Spleen (tissue), 11 donors: ENCODE measurements around the gene RPGRIP1. TPM values are rescaled to one million over a fixed set of nuclear protein-coding genes. Genes with fewer than 3 reads are reported as not detected.

ENCODE experiments used
- DNase-seq: peaks from one replicate; pipeline ENCODE4 v3.0.0-alpha.2; 2020
- H3K27ac ChIP-seq, 8 donors: fragments of 200-600 bp; sonication (generic) in 7 of 8; 1 replicate in 4 of 8; 2 replicates in 4 of 8; pipeline versions ENCODE4 v1.5.0 to v1.8.0; 2016 to 2021; ENCODE audit warnings: inconsistent platforms in 4 of 8, mild to moderate bottlenecking in 4 of 8, moderate library complexity in 1 of 8
- H3K27me3 ChIP-seq, 7 donors: fragments of 200-600 bp; sonication (generic) in 6 of 7; replicated peaks in 1 of 7; 1 replicate in 4 of 7; 2 replicates in 3 of 7; pipeline versions ENCODE4 v1.5.0 to v1.8.0; 2016 to 2021; ENCODE audit warnings: inconsistent platforms in 3 of 7, mild to moderate bottlenecking in 1 of 7
- H3K36me3 ChIP-seq, 6 donors: fragments of 200-600 bp; sonication (generic) in 5 of 6; 1 replicate in 4 of 6; 2 replicates in 2 of 6; pipeline versions ENCODE4 v1.5.0 to v1.8.0; 2016 to 2021; ENCODE audit warnings: inconsistent platforms in 2 of 6
- H3K4me1 ChIP-seq, 6 donors: fragments of 200-600 bp; sonication (generic) in 5 of 6; 1 replicate in 3 of 6; 2 replicates in 3 of 6; pipeline versions ENCODE4 v1.5.0 to v1.8.0; 2016 to 2021; ENCODE audit warnings: inconsistent platforms in 3 of 6
- H3K4me3 ChIP-seq, 8 donors: fragments of 200-600 bp; sonication (generic) in 7 of 8; 1 replicate in 4 of 8; 2 replicates in 4 of 8; pipeline versions ENCODE4 v1.5.0 to v1.8.0; 2016 to 2021; ENCODE audit warnings: inconsistent platforms in 4 of 8, mild to moderate bottlenecking in 4 of 8, moderate library complexity in 2 of 8
- H3K9me3 ChIP-seq, 8 donors: fragments of 200-600 bp; sonication (generic) in 7 of 8; 1 replicate in 4 of 8; 2 replicates in 4 of 8; pipeline versions ENCODE4 v1.5.0 to v1.8.0; 2016 to 2021; ENCODE audit warnings: inconsistent platforms in 4 of 8
- CTCF ChIP-seq, 11 experiments: fragments of 200-600 bp in 7 of 11; fragments of 450-650 bp in 4 of 11; sonication (generic) in 4 of 11; IDR thresholded peaks in 8 of 11; conservative IDR thresholded peaks in 3 of 11; 1 replicate in 7 of 11; 2 replicates in 4 of 11; pipeline versions ENCODE4 v1.4.0 to v1.8.0; 2016 to 2021; ENCODE audit warnings: antibody characterized with exemption in 11 of 11, inconsistent platforms in 4 of 11, mild to moderate bottlenecking in 1 of 11
- POLR2A ChIP-seq, 3 donors: fragments of 450-650 bp; IDR thresholded peaks; one replicate each; pipeline ENCODE4 v1.5.1; 2017; ENCODE audit warnings: antibody characterized with exemption in 3 of 3, mild to moderate bottlenecking in 1 of 3
- POLR2AphosphoS5 ChIP-seq, 3 donors: sonication (generic); formaldehyde crosslinking; IDR thresholded peaks; one replicate each; pipeline ENCODE4 v1.5.1; 2017; ENCODE audit warnings: antibody characterized with exemption in 3 of 3
- WGBS, 5 donors: extraction: QIAGEN DNeasy Blood & Tissue Kit in 3 of 5; methylation state at CpG; one replicate each; pipeline versions ENCODE4 v1.1.5 to v1.1.7; 2013 to 2018; 5-methylcytosine and 5-hydroxymethylcytosine counted together
- intact Hi-C: fragments of 100-400 bp; cut with DNase I; formaldehyde crosslinking; loops from one replicate; pipeline ENCODE4 v1.15.0; 2023; ENCODE audit warnings: low total_unique reads
- polyA plus RNA-seq, 3 donors: library from polyadenylated mRNA; stranded (reverse); fragments of 200-250 nt; gene quantifications; one replicate each; pipeline ENCODE4 v1.2.1, GENCODE V29; 2013
- total RNA-seq, 7 donors: library from RNA; depleted of rRNA in 3 of 7; stranded (reverse); fragments of >200 nt in 3 of 7; fragmentation: NEBNext Ultra II Directional in 4 of 7; extraction: Animal tissue kit (Norgen Biotek cat#: 25700) in 4 of 7; gene quantifications; one replicate each; pipeline versions ENCODE4 v1.1.0 to v1.2.1, GENCODE V29; 2016 to 2021
- donor health status: healthy with polysubstance abuse.
- donor health status: DM: no; HTN: no; CAD: no; lungs with moderate emphysema.
- donor health status: DM: no; HTN: no; CAD: no.
- donor health status: Bipolar disorder and iron deficiency.
- donor health status: healthy.
- donor health status: DM: no; HTN: no; CAD: no.
- donor health status: DM: yes; HTN: yes; CAD: no.

The RPGRIP1 gene
- total and polyA plus RNA-seq, 10 donors: 0.33 to 4.0 (median 0.84) TPM

GRCh38 chr14:21320913-21321312 lies 41.0 kb downstream of the RPGRIP1 start:
- Histone ChIP-seq H3K27ac (peak overlapping the region in 1 of 8 donors; percentile 84), H3K36me3 (no peaks in the 10 kb centered on the region), H3K9me3 (no peaks in the 10 kb centered on the region), H3K27me3 (no peaks in the 10 kb centered on the region), H3K4me1 (peaks cover 4 to 33% (median 11%) of the 10 kb centered on the region in 6 donors), H3K4me3 (no peak overlapping the region)
- DNase-seq: no peak
- intact Hi-C loops: no loop called here
- 90 to 98% (median 94%) methylated on average over 2 of the region's 2 CpGs for WGBS, 5 donors
- TF ChIP-seq POLR2A (IDR thresholded peaks at IDR 0.05): no peak
- TF ChIP-seq CTCF (IDR thresholded peaks at IDR 0.05 in 8 of 11, conservative IDR thresholded peaks at IDR 0.05 in 3 of 11): no peak
- TF ChIP-seq POLR2AphosphoS5 (IDR thresholded peaks at IDR 0.05): no peak

- 44 to 93% (median 71%) methylated on average over 2 of the region's 2 CpGs for WGBS, 5 donors
- no peaks in the 10 kb centered on the region for H3K36me3 ChIP-seq
- intact Hi-C loops: no loop called here
- peaks cover 4 to 17% (median 9%) of the 10 kb centered on the region in 6 donors for H3K4me1 ChIP-seq
- no peak overlapping the region for H3K4me3 ChIP-seq
- H3K9me3 ChIP-seq: no peaks in the 10 kb centered on the region
- no peak for TF ChIP-seq CTCF (IDR thresholded peaks at IDR 0.05 in 8 of 11, conservative IDR thresholded peaks at IDR 0.05 in 3 of 11)
- DNase-seq: no peak
- H3K27ac ChIP-seq: no peak overlapping the region
- no peaks in the 10 kb centered on the region for H3K27me3 ChIP-seq
These were observed 42.8 kb downstream of the RPGRIP1 start for GRCh38 chr14:21322716-21323115.

- intact Hi-C loops: no loop called here
- TF ChIP-seq POLR2AphosphoS5 (IDR thresholded peaks at IDR 0.05) (no peak), CTCF (IDR thresholded peaks at IDR 0.05 in 8 of 11, conservative IDR thresholded peaks at IDR 0.05 in 3 of 11) (no peak), POLR2A (IDR thresholded peaks at IDR 0.05) (no peak)
- H3K4me1 ChIP-seq: no peaks in the 10 kb centered on the region
- no peaks in the 10 kb centered on the region for H3K9me3 ChIP-seq
- H3K27me3 ChIP-seq: no peaks in the 10 kb centered on the region
- no peak overlapping the region for H3K27ac ChIP-seq
- 86 to 88% (median 88%) methylated on average over 1 of the region's 1 CpG for WGBS, 5 donors
- H3K36me3 ChIP-seq: no peaks in the 10 kb centered on the region
- H3K4me3 ChIP-seq: no peak overlapping the region
- DNase-seq: no peak
These were observed 47.1 kb downstream of the RPGRIP1 start for GRCh38 chr14:21326972-21327371.

Other genes starting within 250 kb of the RPGRIP1 start
- gene TPPP2, start 249.9 kb upstream of the RPGRIP1 start, total RNA-seq: under 1 TPM in 3 of 7 donors, not detected in 4; 0.57 to 0.91 (median 0.76) TPM
- under 1 TPM in 2 of 3 donors, not detected in 1; 0.09 to 0.22 TPM for gene TPPP2, start 249.9 kb upstream of the RPGRIP1 start, polyA plus RNA-seq
- under 1 TPM in 1 of 7 donors, not detected in 6; 0.30 TPM for gene RNASE13, start 245.3 kb upstream of the RPGRIP1 start, total RNA-seq
- gene RNASE13, start 245.3 kb upstream of the RPGRIP1 start, polyA plus RNA-seq: not detected
- gene RNASE7, start 237.7 kb upstream of the RPGRIP1 start, total RNA-seq: not detected
- gene RNASE7, start 237.7 kb upstream of the RPGRIP1 start, polyA plus RNA-seq: not detected
- not detected for gene RNASE8, start 222.3 kb upstream of the RPGRIP1 start, total RNA-seq
- gene RNASE8, start 222.3 kb upstream of the RPGRIP1 start, polyA plus RNA-seq: not detected
- gene ARHGEF40, start 209.8 kb upstream of the RPGRIP1 start, total RNA-seq: 100 to 1,000 TPM in 4 of 7 donors, 10 to 100 TPM in 3; 57.0 to 151 (median 102) TPM
- 10 to 100 TPM in 2 of 3 donors, 1 to 10 TPM in 1; 9.8 to 47.1 (median 17.7) TPM for gene ARHGEF40, start 209.8 kb upstream of the RPGRIP1 start, polyA plus RNA-seq
- gene ZNF219, start 181.4 kb upstream of the RPGRIP1 start, total RNA-seq: 10 to 100 TPM; 10.7 to 26.7 (median 16.6) TPM
- gene ZNF219, start 181.4 kb upstream of the RPGRIP1 start, polyA plus RNA-seq: 10 to 100 TPM in 1 of 3 donors, 1 to 10 TPM in 2; 5.5 to 11.8 (median 5.5) TPM
- gene TMEM253, start 179.0 kb upstream of the RPGRIP1 start, total RNA-seq: 1 to 10 TPM in 1 of 7 donors, under 1 TPM in 1, not detected in 5; 0.57 to 1.5 TPM
- under 1 TPM; 0.11 to 0.29 (median 0.15) TPM for gene TMEM253, start 179.0 kb upstream of the RPGRIP1 start, polyA plus RNA-seq
- gene OR5AU1, start 124.0 kb upstream of the RPGRIP1 start, total RNA-seq: not detected
- gene OR5AU1, start 124.0 kb upstream of the RPGRIP1 start, polyA plus RNA-seq: not detected
- gene HNRNPC, start 10.6 kb upstream of the RPGRIP1 start, total RNA-seq: 100 to 1,000 TPM; 374 to 648 (median 506) TPM
- 100 to 1,000 TPM; 497 to 824 (median 677) TPM for gene HNRNPC, start 10.6 kb upstream of the RPGRIP1 start, polyA plus RNA-seq
- gene SUPT16H, start 103.9 kb downstream of the RPGRIP1 start, total RNA-seq: 10 to 100 TPM; 53.1 to 65.3 (median 58.0) TPM
- gene SUPT16H, start 103.9 kb downstream of the RPGRIP1 start, polyA plus RNA-seq: 10 to 100 TPM; 41.3 to 56.0 (median 49.5) TPM
- 10 to 100 TPM; 83.9 to 99.4 (median 90.8) TPM for gene CHD8, start 176.0 kb downstream of the RPGRIP1 start, total RNA-seq
- 10 to 100 TPM; 23.8 to 38.2 (median 30.5) TPM for gene CHD8, start 176.0 kb downstream of the RPGRIP1 start, polyA plus RNA-seq
- gene RAB2B, start 196.9 kb downstream of the RPGRIP1 start, total RNA-seq: 10 to 100 TPM; 21.5 to 34.2 (median 29.3) TPM
- 10 to 100 TPM in 2 of 3 donors, 1 to 10 TPM in 1; 7.2 to 19.9 (median 12.2) TPM for gene RAB2B, start 196.9 kb downstream of the RPGRIP1 start, polyA plus RNA-seq
- gene TOX4, start 197.1 kb downstream of the RPGRIP1 start, total RNA-seq: 10 to 100 TPM; 45.7 to 70.8 (median 65.1) TPM
- gene TOX4, start 197.1 kb downstream of the RPGRIP1 start, polyA plus RNA-seq: 10 to 100 TPM in 2 of 3 donors, 1 to 10 TPM in 1; 9.9 to 17.5 (median 12.1) TPM
- 10 to 100 TPM; 52.0 to 88.7 (median 64.8) TPM for gene METTL3, start 231.3 kb downstream of the RPGRIP1 start, total RNA-seq
- 10 to 100 TPM; 46.2 to 61.1 (median 47.7) TPM for gene METTL3, start 231.3 kb downstream of the RPGRIP1 start, polyA plus RNA-seq
- 1 to 10 TPM; 2.7 to 6.7 (median 4.6) TPM for gene SALL2, start 246.3 kb downstream of the RPGRIP1 start, total RNA-seq
- gene SALL2, start 246.3 kb downstream of the RPGRIP1 start, polyA plus RNA-seq: 1 to 10 TPM in 1 of 3 donors, under 1 TPM in 2; 0.76 to 1.1 (median 0.93) TPM